G401.6 (cell line): Measurements from ENCODE around the gene SLC25A30.
"Not testable (repeated sequence)": the region's sequence is repeated elsewhere in the genome, so short reads cannot be mapped to it uniquely, and the experiment has no call there.

Experiments used
- FAIRE-seq: peaks from 2 replicates; lab custom pipeline; 2012; peaks lifted over from hg19 to GRCh38; lab: Jason Lieb, UNC

The SLC25A30 gene

DNA sequence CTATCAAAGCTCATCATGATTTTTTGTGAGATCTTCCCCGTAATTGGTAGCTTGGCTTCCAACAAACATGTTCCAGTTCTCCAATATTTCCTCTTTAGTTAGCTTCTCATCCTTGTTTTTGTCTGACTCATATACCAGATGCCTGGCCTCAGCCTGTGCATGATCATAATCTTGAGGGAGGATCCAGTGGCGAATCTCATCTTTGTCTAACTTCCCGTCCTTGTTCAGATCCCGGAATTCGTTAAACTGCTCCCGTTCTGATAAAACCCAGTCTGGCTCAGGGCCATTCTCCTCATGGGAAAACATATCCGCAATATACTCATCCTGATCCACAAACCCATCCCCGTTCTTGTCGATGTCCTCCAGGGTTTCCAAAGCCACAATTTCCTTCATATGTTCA lies 27.8 kb downstream of the SLC25A30 start:
- FAIRE-seq: not testable (repeated sequence)

DNA sequence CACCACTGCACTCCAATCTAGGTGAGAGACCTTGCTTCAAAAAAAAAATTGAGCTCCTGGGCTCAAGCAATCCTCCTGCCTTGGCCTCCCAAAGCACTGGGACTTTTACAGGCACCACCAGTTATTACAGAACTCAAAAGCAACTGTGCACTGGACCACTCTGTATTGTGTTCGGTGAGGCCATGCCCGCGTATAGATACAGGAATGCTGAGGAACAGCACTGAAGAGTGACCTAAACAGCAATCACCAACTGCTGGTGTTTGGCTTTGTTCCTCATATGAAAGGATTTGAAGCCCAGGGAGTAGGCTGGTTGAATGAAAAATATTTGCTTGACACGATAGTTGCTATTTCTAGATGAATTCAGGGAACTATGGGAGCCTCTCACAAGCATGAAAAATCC lies 29.5 kb downstream of the SLC25A30 start:
- no peak for FAIRE-seq

DNA sequence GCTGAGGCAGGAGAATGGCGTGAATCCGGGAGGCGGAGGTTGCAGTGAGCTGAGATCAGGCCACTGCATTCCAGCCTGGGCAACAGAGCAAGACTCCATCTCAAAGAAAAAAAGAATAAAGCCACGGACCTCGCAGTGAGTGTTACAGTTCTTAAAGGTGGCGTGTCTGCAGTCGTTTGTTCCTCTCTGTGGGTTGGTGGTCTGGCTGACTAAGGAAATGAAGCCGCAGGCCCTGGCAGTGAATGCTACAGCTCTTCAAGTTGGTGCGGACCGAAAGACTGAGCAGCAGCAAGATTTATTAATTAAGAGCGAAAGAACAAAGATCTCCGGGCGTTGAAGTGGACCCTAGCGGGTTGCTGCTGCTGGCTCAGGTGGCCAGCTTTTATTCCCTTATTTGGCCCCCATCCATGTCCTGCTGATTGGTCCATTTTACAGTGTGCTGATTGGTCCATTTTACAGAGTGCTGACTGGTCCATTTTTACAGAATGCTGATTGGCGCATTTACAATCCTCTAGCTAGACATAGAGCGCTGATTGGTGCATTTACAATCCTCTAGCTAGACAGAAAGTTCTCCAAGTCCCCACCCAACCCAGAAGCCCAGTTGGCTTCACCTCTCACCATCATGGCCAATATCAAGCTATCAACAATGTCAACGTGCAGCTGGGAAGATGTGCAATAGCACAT lies 31.1 kb downstream of the SLC25A30 start:
- FAIRE-seq: not testable (repeated sequence)

DNA sequence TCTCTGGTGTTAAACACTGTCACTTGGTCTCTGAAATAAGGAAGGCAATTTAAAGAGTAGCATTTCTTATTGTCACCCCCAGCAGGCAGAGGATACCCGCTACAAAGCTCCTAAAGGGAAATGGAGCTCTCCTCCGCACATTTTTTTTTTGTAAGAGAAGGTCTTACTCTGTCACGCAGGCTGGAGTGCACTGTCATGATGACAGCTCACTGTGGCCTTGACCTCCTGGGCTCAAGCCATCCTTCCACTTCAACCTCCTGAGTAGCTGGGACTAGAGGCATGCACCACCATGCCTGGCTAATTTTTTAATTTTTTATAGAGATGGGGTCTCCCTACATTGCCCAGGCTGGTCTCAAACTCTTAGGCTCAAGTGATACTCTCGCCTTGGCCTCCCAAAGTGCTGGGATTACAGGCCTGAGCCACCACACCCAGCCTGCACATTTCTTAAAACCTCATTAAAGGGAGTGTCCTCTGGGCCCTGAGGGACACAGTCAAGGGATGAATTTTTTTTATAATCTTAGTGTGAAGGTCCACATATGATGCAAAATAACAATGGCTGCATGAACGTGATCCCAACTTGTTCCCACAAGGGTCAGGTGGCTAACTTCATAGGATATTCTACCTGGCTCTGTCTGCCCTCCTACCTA lies 32.1 kb downstream of the SLC25A30 start:
- no peak for FAIRE-seq

DNA sequence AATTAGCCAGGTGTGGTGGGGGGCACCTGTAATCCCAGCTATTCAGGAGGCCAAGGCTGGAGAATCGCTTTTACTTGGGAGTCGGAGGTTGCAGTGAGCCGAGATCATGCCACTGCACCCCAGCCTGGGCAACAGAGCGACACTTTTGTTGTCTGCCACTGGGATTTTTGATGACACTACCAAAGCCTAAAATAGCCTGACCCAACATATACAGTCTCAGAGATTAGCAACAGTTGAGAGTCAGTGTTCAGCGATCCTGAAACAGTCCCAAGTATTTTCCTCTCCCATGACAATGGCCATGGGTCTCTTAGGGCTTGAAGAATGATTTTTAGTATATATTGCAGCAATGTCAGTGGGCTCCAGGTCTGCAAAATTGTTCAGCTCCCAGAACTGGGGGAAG lies 32.9 kb downstream of the SLC25A30 start:
- no peak for FAIRE-seq

DNA sequence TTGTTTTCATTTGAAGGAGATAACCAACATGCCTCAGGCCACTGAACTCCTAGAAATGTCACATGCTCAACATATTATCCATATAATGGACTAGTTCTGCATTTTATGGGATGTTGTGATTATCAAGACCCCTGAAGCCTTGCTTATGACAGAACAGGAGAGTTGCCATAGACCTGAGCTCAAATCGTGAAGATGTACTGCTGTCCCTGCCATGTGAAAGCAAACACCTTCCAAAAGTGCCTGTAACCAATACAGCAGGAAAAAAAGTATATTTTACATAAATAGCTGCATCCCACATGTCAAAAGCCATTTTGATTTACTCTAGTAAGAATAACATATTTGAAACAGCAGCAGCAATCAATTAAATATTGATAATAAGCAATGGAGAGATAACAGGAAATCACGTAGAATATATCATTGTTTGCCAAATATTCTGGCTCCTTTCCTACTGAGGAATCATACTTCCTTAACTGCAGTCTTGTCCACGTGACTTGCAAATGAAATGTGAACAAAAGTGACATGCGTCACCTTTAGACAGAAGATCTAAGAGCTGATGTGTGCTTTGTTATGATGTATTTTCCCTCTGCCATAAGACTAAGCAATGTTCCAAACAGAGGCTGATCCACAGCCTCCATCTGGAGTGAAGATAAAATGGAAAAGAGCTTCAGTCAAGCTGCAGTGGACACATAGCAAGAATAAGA lies 33.5 kb downstream of the SLC25A30 start:
- no peak for FAIRE-seq

DNA sequence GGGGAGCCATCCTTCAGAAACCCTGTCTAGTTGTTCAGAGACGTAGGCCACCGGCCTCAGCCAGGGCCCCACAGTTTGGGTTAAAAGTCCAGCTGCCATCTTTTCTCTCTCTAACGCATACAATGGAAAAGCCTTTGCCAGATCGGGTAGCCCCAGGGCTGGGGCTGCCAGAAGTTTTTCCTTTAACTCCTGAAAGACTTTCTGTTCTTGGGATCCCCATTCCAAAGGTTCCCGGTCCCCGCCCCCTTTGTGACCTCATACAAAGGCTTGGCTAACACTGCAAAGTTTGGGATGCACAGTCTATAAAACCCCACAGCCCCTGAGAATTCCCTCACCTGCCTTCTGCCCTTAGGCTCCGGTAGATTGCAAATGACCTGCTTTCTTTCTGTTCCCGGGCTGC lies 35.4 kb downstream of the SLC25A30 start:
- FAIRE-seq: not testable (repeated sequence)

DNA sequence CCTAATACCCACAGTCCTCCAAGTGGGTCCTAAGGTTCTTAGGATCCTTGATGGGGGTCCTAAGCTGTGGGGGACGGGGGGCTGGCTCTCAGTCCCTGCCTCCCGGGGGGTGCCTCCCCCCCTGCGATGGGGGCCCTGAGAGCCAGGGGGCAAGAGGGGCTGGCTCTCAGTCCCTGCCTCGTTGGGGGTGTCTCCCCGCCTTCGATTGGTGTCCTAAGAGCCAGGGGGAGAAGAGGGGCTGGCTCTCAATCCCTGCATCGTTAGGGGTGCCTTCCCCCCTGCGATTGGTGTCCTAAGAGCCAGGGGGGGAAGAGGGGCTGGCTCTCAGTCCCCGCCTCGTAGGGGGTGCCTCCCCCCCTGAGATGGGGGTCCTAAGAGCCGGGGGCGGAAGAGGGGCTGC lies 37.0 kb downstream of the SLC25A30 start:
- no peak for FAIRE-seq

DNA sequence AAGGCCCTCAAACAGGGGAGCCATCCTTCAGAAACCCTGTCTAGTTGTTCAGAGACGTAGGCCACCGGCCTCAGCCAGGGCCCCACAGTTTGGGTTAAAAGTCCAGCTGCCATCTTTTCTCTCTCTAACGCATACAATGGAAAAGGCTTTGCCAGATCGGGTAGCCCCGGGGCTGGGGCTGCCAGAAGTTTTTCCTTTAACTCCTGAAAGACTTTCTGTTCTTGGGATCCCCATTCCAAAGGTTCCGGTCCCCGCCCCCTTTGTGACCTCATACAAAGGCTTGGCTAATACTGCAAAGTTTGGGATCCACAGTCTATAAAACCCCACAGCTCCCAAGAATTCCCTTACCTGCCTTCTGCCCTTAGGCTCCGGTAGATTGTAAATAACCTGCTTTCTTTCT lies 37.5 kb downstream of the SLC25A30 start:
- FAIRE-seq: not testable (repeated sequence)

DNA sequence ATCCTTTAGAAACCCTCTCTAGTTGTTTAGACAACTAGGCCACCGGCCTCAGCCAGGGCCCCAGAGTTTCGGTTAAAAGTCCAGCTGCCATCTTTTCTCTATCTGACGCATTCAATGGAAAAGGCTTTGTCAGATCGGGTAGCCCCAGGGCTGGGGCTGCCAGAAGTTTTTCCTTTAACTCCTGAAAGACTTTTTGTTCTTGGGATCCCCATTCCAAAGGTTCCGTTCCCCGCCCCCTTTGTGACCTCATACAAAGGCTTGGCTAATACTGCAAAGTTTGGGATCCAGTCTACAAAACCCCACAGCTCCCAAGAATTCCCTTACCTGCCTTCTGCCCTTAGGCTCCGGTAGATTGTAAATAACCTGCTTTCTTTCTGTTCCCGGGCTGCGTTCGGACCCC lies 38.7 kb downstream of the SLC25A30 start:
- not testable (repeated sequence) for FAIRE-seq

DNA sequence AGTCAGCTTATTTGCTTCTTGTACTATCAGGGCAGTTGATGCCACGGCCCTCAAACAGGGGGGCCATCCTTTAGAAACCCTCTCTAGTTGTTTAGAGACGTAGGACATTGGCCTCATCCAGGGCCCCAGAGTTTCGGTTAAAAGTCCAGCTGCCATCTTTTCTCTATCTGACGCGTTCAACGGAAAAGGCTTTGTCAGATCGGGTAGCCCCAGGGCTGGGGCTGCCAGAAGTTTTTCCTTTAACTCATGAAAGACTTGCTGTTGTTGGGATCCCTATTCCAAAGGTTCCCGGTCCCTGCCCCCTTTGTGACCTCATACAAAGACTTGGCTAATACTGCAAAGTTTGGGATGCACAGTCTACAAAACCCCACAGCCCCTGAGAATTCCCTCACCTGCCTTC lies 39.4 kb downstream of the SLC25A30 start:
- not testable (repeated sequence) for FAIRE-seq

DNA sequence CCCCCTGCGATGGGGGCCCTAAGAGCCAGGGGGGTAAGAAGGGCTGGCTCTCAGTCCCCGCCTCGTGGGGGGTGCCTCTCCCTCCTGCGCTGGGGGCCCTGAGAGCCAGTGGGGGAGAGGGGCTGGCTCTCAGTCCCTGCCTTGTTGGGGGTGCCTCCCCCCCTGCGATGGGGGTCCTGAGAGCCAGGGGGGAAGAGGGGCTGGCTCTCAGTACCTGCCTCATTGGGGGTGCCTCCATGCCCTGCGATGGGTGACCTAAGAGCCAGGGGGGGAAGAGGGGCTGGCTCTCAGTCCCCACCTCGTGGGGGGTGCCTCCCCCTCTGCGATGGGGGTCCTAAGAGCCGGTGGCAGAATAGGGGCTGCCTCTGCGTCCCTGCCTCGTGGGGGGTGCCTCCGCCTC lies 40.9 kb downstream of the SLC25A30 start:
- not testable (repeated sequence) for FAIRE-seq

DNA sequence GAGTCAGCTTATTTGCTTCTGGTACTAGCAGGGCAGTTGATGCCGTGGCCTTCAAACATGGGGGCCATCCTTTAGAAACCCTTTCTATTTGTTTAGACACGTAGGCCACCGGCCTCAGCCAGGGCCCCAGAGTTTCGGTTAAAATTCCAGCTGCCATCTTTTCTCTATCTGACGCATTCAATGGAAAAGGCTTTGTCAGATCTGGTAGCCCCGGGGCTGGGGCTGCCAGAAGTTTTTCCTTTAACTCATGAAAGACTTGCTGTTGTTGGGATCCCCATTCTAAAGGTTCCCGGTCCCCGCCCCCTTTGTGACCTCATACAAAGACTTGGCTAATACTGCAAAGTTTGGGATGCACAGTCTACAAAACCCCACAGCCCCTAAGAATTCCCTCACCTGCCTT lies 41.5 kb downstream of the SLC25A30 start:
- FAIRE-seq: not testable (repeated sequence)

DNA sequence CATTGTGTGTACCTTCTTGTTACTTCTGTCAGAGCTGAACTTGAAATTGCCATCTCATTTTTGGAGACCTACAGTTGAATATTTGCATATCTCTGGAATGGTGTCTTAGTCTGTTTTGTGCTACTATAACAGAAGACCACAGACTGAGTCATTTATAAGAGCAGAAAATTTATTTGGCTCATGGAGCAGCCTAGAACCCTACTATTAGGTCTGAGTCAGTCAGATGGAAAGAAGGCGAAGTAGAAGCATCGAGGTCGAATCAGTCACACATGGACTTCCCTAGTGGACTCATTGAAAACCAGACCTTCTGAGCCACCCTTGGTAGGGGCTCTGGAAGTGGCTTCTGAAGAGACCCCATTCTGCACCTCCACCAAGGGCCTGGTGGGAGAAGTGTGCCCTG lies 43.3 kb downstream of the SLC25A30 start:
- FAIRE-seq: no peak

DNA sequence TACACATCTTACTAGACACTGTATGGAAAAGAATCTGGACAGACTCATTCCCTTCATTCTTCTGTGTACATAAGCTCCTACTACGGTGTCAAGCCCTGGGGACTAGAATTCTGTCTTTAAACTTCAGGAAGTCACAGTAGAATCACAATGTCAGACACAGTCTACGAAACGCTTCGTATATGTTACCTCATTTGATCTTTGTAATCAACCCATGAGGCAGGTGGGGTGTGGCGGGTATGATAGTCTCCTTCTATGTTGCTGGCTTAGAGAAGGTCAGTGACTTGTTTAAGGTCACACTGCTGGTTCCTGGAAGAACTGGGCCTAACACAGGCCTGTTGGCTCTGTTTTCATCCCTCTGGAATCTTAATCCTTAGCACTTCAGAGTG lies 45.0 kb downstream of the SLC25A30 start:
- no peak for FAIRE-seq

DNA sequence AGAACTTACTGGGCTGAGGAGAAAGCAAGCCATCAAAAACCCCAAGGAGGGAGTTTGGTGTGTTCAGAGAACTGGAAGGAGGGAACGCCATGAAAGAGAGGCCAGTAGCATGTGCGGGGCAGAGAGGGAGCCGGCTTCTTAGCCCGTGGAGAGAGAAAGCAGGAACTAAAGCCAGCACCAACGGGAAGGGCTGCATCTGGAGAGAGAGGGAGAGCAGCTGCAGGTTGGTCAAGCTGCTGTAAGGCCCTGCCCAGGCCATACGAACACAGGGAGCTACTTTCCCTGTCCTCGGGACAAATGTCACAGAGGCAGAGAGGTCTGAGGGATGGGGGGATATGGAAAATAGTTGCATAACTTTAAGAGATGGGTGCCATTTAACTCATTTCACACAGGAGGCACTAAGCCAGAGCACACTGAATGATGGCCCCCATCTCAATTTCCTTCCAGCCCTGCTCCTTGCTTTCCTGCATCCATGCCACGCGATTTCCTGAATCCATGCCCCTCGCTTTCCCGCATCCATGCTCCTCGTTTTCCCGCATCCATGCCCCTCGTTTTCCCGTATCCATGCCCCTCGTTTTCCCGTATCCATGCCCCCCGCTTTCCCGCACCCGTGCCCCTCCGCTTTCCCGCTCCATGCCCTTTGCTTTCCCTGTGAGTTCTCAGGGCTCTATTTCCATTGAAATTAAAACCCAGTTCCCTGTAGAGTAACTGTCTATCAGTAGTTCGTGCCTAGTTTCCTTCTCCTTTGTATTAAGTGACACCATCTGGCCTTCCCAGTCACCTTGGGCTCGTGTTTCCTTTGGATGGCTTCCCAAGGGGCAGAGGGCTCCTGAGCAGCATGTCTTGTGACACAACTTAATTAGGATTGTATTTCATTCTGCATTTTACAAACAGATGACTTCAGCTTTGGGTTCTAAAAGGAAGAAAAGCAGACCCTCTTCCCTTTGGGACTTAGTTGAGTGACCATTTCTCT lies 45.7 kb downstream of the SLC25A30 start:
- FAIRE-seq: no peak

DNA sequence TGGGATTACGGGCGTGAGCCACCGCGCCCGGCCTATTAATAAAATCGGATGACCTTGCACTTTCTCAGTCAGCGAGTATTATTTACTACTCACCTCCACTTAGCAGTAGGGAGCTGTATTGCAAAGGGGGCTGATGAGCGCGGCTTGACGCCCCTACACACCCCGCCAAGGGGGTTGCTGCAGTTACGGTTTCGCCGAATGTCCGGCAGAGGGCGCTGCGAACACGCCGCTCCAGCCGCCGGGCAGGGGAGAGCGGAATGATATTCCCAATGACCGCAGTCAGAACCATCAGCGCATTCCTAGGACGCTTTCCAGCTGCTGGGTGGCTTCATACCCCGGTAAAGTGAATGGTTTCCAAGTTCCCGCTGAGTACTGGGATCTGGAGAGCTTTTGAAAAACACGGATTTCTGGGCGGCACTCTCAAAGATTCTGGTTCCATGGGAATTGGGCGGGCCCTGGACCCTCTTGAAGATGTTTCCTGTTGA lies 47.2 kb downstream of the SLC25A30 start:
- FAIRE-seq: no peak

DNA sequence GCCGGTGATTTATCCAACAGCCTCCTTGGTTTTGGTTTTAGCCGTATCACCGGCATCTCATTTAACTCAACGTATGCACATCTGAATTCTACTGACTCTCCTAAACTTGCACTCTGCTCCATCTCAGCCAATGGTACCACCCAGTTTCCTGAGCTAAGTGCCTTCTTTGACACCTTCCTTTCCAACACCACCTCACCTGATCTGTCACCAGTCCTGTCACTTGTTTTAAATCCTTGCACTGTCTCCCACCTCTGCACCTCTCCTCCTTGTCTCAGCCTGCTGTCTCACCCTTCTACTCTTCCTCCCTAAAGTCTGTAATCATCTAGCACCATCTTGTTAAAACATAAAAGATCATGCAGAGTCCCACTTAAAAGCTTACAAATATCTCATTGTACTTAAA lies 49.1 kb downstream of the SLC25A30 start:
- FAIRE-seq: no peak

DNA sequence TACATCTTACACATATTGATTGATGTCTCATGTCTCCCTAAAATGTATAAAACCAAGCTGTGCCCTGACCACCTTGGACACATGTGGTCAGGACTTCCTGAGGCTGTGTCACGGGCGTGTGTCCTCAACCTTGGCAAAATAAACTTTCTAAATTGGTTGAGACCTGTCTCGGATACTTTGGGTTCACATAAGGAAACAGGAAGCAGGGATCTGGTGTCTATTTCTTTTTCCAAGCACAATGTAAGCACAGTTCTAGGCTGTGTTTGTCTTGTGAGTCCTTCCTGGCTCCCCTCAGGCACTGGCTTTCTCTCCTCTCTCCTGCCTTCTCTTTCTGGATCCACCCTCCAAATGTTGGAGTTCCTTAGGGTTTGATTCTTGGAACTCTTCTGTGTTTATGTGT lies 49.6 kb downstream of the SLC25A30 start:
- no peak for FAIRE-seq

DNA sequence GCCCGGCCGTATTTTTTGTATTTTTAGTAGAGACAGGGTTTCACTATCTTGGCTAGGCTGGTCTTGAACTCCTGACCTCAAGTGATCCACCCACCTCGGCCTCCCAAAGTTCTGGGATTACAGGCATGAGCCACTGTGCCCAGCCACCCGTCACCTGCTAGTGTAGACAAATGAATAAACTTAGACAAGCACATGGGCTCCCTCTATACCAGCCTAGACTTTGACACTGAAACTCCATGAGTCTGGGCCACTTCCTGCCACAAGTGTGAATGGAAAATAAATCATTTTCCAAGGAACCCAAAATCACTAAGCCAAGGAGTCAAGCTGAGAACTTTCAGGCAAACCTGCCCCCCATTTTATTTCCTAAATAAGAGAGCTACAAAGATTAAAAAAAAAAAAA lies 50.2 kb downstream of the SLC25A30 start:
- no peak for FAIRE-seq

DNA sequence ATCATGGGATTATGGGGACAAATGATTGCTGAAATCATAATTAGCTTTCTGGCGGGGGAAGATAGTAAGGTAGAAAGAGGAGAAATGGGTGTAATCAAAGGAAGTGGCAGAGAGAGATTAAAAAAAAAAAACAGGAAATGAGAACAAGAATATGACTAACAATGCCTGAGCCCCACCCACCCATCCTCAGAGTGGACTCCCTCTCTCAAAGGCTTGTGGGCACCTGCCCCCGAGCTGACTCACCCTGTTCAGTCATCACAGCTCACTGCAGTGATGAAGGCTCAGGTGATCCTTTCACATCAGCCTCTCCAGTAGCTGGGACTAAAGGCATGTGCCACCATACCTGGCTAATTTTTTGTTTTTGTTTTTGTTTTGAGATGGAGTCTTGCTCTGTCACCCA lies 50.8 kb downstream of the SLC25A30 start:
- FAIRE-seq: no peak

DNA sequence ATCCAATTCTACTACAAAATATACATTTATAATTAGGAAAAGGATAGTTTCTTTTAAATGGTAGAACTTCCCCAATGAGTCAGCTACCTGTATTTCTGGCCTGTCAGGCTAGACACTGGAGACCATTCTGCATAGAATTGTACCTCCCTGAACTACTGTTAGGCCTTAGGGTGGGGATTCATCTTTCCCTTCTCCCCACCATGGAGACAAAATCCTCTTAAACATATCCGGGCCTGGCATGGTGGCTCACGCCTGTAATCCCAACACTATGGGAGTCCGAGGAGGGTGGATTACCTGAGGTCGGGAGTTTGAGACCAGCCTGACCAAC lies 52.7 kb downstream of the SLC25A30 start:
- no peak for FAIRE-seq
